GM21381 (cell line): ENCODE measurements around the gene DUSP19.

Experiments used
- ATAC-seq: cut with Tn5 transposase; IDR thresholded peaks from one replicate; pipeline ENCODE4 v1.9.1; 2021; ENCODE audit warnings: mild to moderate bottlenecking, moderate library complexity; ENCODE audit not compliant: unreplicated experiment

The DUSP19 gene

DNA sequence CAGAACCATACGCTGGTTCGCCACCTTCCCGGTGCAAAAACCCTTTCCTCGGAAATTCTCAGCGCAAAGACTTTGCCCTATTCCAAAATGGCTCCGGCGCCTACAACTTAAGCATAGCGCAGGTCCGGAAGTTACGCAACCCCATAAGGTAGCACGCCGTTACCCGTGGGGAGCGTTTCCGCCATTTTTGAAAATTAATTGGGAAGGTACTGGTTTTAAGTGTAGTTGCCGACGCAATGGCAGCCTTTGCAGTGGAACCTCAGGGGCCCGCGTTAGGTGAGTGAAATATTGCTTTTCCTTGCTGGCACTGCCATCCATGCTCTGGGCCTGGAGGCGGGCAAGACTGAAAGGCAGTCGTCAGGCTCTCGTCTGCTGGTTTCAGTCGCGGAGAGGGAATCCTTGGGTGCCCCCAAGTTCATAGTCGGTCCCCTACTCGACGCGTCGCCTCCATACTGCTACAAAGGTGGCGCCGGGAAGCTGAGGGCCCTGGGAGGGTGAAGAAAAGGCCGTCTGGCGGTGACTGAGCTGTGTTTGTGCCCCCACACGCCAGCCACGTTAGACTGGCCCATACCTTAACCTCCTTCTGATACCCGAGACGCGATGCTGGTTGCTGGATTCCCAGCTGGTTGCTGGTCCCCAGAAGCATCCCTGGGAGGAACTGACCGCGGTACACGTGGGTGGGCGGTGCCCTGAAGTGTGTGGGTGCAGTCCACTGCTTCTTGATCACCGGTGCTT lies 45.8 kb downstream of the DUSP19 start, which contains the start of gene NUP35:
Gene NUP35 (plus strand): TSS at position 222 of the 735 bp plus-strand sequence. CDS start 15 bp downstream, at position 237.
- peak; percentile 86 for ATAC-seq

DNA sequence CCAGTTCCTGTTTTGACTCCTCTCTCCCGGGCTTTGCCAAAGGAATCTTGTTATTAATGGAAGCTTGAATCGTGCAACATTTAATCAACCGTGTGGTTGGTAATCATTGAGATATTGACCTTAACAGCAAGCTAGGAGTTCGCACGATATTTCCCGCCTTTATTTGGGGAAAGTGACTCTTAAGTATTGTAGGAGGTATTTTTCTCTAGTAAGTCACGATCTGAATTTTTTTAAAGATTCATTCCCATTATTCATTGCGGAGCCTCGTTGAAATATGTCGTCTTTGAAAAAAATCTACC lies 46.4 kb downstream of the DUSP19 start:
- ATAC-seq, result no peak

DNA sequence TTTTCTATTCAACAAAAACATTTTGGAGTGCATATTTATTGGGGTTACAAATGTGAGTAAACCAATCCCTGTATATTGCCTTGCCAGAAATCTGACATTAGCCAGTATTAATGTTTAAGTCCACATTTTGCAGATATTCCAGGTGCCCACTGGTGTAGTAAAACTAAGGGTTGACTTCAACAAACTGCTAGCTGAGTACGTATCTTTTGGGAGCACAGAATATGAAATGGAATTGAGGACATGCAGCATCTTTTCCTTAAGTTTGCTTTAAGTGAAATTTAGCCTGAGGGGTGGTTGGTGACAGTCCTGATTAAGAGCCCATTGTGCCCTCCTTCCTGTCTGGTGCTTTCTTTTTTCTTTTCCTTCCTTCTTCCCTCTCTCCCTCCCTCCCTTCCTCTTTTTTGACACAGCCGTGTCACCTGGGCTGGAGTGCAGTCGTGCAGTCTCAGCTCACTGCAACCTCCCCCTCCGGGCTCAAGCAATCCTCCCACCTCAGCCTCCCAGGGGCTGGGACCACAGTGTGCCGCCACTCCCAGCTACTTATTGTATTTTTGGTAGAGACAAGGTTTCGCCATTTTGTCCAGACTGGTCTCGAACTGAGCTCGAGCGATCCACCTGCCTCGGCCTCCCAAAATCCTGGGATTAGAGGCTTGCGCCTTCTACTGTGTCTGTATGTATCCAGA lies 47.3 kb downstream of the DUSP19 start:
- no peak for ATAC-seq

DNA sequence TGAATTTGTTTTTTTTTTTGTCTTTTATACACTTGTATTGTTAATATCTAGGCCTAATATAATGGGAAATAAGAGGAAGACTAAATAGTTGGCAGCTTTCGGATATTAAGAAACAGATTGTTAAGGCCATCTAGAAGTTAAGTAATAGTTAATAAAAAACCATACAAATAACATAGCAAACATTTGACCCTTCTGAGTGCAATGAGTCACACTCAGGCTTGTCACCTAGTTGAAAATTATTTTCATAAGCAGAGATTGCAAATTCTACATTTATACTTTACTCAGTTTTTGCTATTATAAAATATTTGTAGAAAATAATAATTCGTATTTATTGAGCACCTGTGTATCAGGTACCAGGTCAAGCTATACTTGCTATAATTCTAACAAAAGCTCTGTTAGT lies 48.1 kb downstream of the DUSP19 start:
- no peak for ATAC-seq

DNA sequence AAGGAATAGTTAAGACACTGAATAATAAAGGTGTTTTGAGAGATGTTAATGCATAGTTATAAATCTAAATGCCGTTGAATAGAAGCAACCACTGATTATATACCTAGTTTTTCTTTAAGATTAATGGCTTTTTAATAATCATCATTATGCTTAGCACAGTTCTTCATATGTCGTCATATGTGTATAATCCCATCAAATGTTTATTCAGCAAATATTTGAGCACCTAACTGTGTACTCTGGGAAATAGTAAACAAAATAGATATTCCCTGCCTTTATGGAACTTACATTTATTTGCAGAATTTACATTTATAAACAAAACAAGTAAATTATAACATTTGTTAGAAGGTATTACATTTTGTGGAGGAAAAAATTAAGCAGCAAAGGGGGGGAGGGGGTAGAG lies 55.5 kb downstream of the DUSP19 start:
- ATAC-seq, result no peak

DNA sequence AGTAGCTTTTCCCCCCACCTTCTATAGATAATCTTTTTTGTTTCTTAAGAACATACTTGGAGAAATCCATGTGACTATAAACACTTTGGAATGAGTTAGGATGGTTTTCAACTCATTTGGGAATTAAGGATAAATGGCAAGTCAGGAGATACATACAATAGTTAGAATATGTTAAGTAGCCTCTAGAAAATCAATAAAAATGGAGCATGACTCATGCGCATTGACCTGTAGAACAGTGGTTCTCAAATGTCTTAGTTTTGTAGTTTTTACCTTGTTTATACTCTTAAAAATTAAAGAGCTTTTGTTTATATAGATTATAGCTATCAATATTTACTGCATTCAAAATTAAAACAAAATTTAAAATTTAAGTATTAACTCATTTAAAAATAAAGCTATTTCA lies 70.4 kb downstream of the DUSP19 start:
- ATAC-seq, result no peak

DNA sequence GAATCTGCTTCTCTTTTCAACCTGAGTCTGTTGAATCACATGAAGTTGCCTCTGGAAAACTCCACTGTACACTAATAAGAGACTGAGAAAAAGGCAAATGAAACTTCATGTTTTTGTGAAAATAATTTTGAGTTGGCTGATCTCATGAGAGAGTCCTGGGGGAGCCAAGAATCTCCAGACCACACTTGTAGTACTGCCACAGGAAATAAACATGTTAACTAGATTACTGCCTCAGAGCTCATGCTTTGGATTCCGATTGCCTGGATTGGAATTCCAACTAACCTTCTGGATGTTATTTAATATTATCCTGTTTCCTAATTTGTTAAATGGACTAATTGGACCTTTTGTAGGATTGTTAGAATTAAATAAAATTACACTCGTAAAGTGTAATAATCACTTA lies 70.9 kb downstream of the DUSP19 start:
- ATAC-seq, result no peak
